Activated B cell treated with CpG ODN at 0.5 μM for 24 hours (primary cell): Measurements from ENCODE around the gene CLEC2A. TPM values are rescaled to one million over a fixed set of nuclear protein-coding genes. Genes with fewer than 3 reads are reported as not detected.

ENCODE experiments used
- ATAC-seq: fragments of 200-7000 bp; cut with Tn5 transposase; one replicate; pipeline ENCODE4 v1.10.0; 2021; ENCODE audit warnings: low read depth, mild to moderate bottlenecking, moderate library complexity
- CTCF ChIA-PET: fragments of 350-600 bp; sonication (Branson Sonifier 250); formaldehyde crosslinking; loops from one replicate; lab custom pipeline; 2021; ENCODE audit warnings: antibody characterized with exemption; lab: Charles Lee
- POLR2A ChIA-PET: fragments of 350-600 bp; sonication (Branson Sonifier 250); formaldehyde crosslinking; loops from one replicate; lab custom pipeline; 2021; ENCODE audit warnings: antibody characterized with exemption; lab: Charles Lee
- DNase-seq: peaks from one replicate; pipeline ENCODE4 v3.0.0; 2022
- H3K27ac Mint-ChIP-seq: one replicate; pipeline ENCODE4 v1.8.0; 2020; ENCODE audit warnings: mixed read lengths
- H3K27me3 Mint-ChIP-seq: one replicate; pipeline ENCODE4 v1.8.0; 2021; ENCODE audit warnings: mixed read lengths
- H3K36me3 Mint-ChIP-seq: one replicate; pipeline ENCODE4 v1.8.0; 2021; ENCODE audit warnings: low read depth, mixed read lengths
- H3K4me1 Mint-ChIP-seq: one replicate; pipeline ENCODE4 v1.8.0; 2021; ENCODE audit warnings: mixed read lengths
- H3K4me3 Mint-ChIP-seq: one replicate; pipeline ENCODE4 v1.8.0; 2020; ENCODE audit warnings: mild to moderate bottlenecking, mixed read lengths
- H3K9me3 Mint-ChIP-seq: one replicate; pipeline ENCODE4 v1.8.0; 2020; ENCODE audit warnings: mixed read lengths
- CTCF ChIP-seq: fragments of 200-600 bp; IDR thresholded peaks from one replicate; pipeline ENCODE4 v1.8.0; 2022; ENCODE audit warnings: antibody characterized with exemption, mild to moderate bottlenecking
- intact Hi-C: fragments of 100-400 bp; cut with micrococcal nuclease; formaldehyde crosslinking; loops from one replicate; pipeline ENCODE4 v1.15.1; 2024
- total RNA-seq: library from RNA; stranded (reverse); gene quantifications from 2 replicates; pipeline ENCODE4 v1.2.3, GENCODE V29; 2022

Gene CLEC2A
- total RNA-seq, 1 donor from 2014 or later = not detected

- Mint-ChIP-seq H3K27ac (no peak overlapping the region), H3K4me1 (no peaks in the 10 kb centered on the region), H3K9me3 (no peaks in the 10 kb centered on the region), H3K27me3 (peaks cover 20% of the 10 kb centered on the region), H3K4me3 (no peak overlapping the region), H3K36me3 (no peaks in the 10 kb centered on the region)
- DNase-seq = no peak
- ChIA-PET CTCF (no interaction called here), POLR2A (no interaction called here)
- no peak for TF ChIP-seq CTCF
- intact Hi-C loops = no loop called here
- ATAC-seq = no peak
Observed at GRCh38 chr12:9895215-9895971, 36.8 kb downstream of the CLEC2A start.

DNA sequence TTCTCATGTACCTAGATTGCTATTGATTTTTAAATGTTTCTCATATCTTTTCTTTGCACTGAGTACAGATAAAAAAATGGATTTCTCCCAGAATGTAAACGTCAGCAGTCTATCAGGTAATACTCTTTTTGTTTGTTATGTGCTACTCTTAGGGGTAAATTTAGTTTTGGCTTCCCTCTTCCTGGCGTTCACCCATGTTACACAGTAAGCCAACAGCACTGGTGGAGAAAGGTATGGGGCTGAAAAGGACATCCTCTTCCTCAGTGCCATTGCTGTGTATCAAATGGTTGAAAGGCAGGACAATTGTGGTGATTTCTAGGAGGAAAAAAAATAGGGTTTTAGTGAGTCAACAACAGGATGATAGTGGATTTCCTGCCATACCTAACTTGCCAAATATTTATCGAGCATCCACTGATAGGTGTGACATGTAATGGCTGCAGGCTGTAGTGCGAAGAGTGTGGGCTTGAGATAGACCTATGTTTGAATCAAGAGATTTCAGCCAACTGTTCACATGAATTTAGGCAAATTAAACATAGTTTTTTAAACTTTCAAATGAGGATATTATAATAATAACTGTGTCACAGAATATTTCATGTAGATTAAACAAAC is 43.4 kb downstream of the CLEC2A start:
- intact Hi-C loops = no loop called here
- Mint-ChIP-seq H3K36me3 (no peaks in the 10 kb centered on the region), H3K4me1 (peaks cover 2% of the 10 kb centered on the region), H3K27me3 (no peaks in the 10 kb centered on the region), H3K9me3 (no peaks in the 10 kb centered on the region), H3K4me3 (no peak overlapping the region), H3K27ac (no peak overlapping the region)
- ATAC-seq (no peak), DNase-seq (no peak)
- ChIA-PET CTCF (no interaction called here), POLR2A (no interaction called here)
- TF ChIP-seq CTCF = no peak

DNA sequence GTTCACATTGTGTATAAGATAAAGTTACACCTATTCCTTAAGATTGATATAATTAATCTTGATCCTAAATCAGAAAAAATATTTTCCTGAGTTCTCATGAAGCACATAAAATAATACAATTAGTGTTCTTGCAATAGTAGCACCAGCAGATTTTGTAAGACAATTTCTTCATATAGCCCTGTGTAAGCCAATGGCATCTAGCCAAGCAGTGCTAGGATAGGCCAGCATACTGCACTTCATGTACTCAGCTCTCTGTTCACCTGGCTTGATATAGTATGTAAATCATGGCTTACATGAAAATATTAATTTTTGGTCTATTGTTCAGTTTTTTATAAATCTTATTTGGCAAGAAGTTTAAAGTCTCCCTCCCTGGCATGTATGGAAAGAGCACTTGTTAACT is 49.0 kb downstream of the CLEC2A start:
- H3K36me3 Mint-ChIP-seq = no peaks in the 10 kb centered on the region
- ChIA-PET CTCF (no interaction called here), POLR2A (no interaction called here)
- no peak for TF ChIP-seq CTCF
- ATAC-seq (no peak), DNase-seq (no peak)
- H3K9me3 Mint-ChIP-seq = no peaks in the 10 kb centered on the region
- no peaks in the 10 kb centered on the region for H3K27me3 Mint-ChIP-seq
- intact Hi-C loops = no loop called here
- no peak overlapping the region for H3K27ac Mint-ChIP-seq
- peaks cover 5% of the 10 kb centered on the region for H3K4me1 Mint-ChIP-seq
- no peak overlapping the region for H3K4me3 Mint-ChIP-seq

DNA sequence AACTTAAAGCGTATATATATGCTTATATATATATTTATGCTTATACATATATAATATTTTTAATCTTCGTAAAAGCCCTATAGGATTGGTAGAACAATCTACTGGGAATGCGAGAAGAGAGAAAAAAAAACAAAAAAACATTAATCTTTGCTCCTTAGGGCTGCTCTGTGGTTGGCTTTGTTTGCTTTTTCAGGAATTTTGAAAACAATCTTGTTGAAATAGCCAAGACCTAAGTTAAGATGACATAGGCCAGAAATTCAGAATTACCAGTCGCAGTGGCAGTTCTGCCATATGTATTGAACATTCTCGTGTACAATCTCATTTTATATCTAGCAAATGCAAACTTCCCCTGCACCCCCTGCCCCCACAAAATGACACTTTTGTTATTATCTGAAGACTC is 50.2 kb downstream of the CLEC2A start:
- H3K36me3 Mint-ChIP-seq = no peaks in the 10 kb centered on the region
- H3K9me3 Mint-ChIP-seq = no peaks in the 10 kb centered on the region
- DNase-seq (no peak), ATAC-seq (no peak)
- peaks cover 5% of the 10 kb centered on the region for H3K4me1 Mint-ChIP-seq
- POLR2A ChIA-PET = no interaction called here
- H3K27me3 Mint-ChIP-seq = no peaks in the 10 kb centered on the region
- TF ChIP-seq CTCF = no peak
- H3K4me3 Mint-ChIP-seq = no peak overlapping the region
- no peak overlapping the region for H3K27ac Mint-ChIP-seq
- intact Hi-C loops = no loop called here
- CTCF ChIA-PET = no interaction called here

DNA sequence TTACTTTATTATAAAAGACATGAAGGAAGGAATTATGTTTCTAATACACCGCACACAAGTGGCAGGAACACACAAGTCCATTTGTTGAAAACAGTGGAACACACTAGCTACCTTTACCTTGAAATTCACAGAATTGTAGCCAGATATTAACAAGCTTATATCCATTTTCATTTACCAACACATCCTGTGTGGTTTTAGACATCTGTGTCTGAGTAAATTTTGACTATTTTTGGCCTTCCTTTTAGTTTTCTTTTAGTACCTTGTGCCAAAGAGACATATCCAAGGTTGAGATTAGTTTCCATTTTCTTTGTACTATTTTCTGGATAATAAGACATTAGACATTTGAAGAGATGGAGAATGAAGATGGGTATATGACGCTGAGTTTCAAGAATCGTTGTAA is 50.9 kb downstream of the CLEC2A start, which contains the start of gene KLRF2:
KLRF2 (plus strand) TSS at position 244 of the 400 bp plus-strand sequence; CDS start at position 351, 107 bp downstream.
- H3K36me3 Mint-ChIP-seq = no peaks in the 10 kb centered on the region
- H3K4me3 Mint-ChIP-seq = no peak within 1 kb of the TSS
- DNase-seq (no peak), ATAC-seq (no peak)
- no peak for TF ChIP-seq CTCF
- peaks cover 5% of the 10 kb centered on the region for H3K4me1 Mint-ChIP-seq
- ChIA-PET CTCF (no interaction called here), POLR2A (no interaction called here)
- no peaks in the 10 kb centered on the region for H3K9me3 Mint-ChIP-seq
- no peak within 1 kb of the TSS for H3K27ac Mint-ChIP-seq
- no peaks in the 10 kb centered on the region for H3K27me3 Mint-ChIP-seq
- intact Hi-C loops = no loop called here
